Upper lobe of left lung (tissue), 4 donors: Measurements from ENCODE around the gene OTOF.

Experiments used
- CTCF ChIP-seq, 6 experiments: fragments of 450-650 bp in 4 of 6; fragments of 200-600 bp in 2 of 6; sonication (generic) in 2 of 6; IDR thresholded peaks; one replicate each; pipeline ENCODE4 v1.5.1; 2016 to 2019; ENCODE audit warnings: antibody characterized with exemption in 6 of 6
- POLR2AphosphoS5 ChIP-seq, 2 donors: sonication (generic); formaldehyde crosslinking; IDR thresholded peaks; one replicate each; pipeline ENCODE4 v1.5.1; 2017; ENCODE audit warnings: antibody characterized with exemption in 2 of 2

- TF ChIP-seq POLR2AphosphoS5 (IDR thresholded peaks at IDR 0.05) = no peak
- TF ChIP-seq CTCF (IDR thresholded peaks at IDR 0.05) = no peak
These were observed 54.8 kb downstream of the OTOF start for GRCh38 chr2:26422947-26423629.
